Measurements from ENCODE around the gene XBP1.
"Not testable (repeated sequence)": the region's sequence is repeated elsewhere in the genome, so short reads cannot be mapped to it uniquely, and the experiment has no call there.

XBP1 gene

GRCh38 chr22:28817919-28818859, 17.8 kb upstream of the XBP1 start:
- DNase-seq (ENCODE audit: low spot score), result peak; percentile 43

- no peak for DNase-seq (ENCODE audit: low spot score)
Measured at GRCh38 chr22:28817064-28817463, 16.7 kb upstream of the XBP1 start.

GRCh38 chr22:28815729-28816128, 15.4 kb upstream of the XBP1 start:
- DNase-seq (ENCODE audit: low spot score), result no peak

- DNase-seq (ENCODE audit: low spot score), result no peak
Measured at GRCh38 chr22:28815111-28815510, 14.7 kb upstream of the XBP1 start.

- no peak for DNase-seq (ENCODE audit: low spot score)
Measured at GRCh38 chr22:28813772-28814518, 13.6 kb upstream of the XBP1 start.

GRCh38 chr22:28812516-28812915, 12.1 kb upstream of the XBP1 start:
- no peak for DNase-seq (ENCODE audit: low spot score)

GRCh38 chr22:28810821-28811491, 10.6 kb upstream of the XBP1 start:
- no peak for DNase-seq (ENCODE audit: low spot score)

- DNase-seq (ENCODE audit: low spot score), result no peak
Measured at GRCh38 chr22:28808716-28809355, 8.5 kb upstream of the XBP1 start.

- not testable (repeated sequence) for DNase-seq (ENCODE audit: low spot score)
Measured at GRCh38 chr22:28805426-28805825, 5.1 kb upstream of the XBP1 start.

GRCh38 chr22:28802595-28803123, 2.3 kb upstream of the XBP1 start:
- DNase-seq (ENCODE audit: low spot score), result no peak

- DNase-seq (ENCODE audit: low spot score), result no peak
Measured at GRCh38 chr22:28801845-28802594, 1.7 kb upstream of the XBP1 start.

- DNase-seq (ENCODE audit: low spot score), result peak; percentile 86
Measured at GRCh38 chr22:28799606-28800307, 612 bp downstream of the XBP1 start.

GRCh38 chr22:28798810-28799605, 1.4 kb downstream of the XBP1 start:
- DNase-seq (ENCODE audit: low spot score), result no peak

GRCh38 chr22:28795932-28796856, 4.2 kb downstream of the XBP1 start:
- no peak for DNase-seq (ENCODE audit: low spot score)

- DNase-seq (ENCODE audit: low spot score), result no peak
Measured at GRCh38 chr22:28795071-28795693, 5.2 kb downstream of the XBP1 start.

- DNase-seq (ENCODE audit: low spot score), result no peak
Measured at GRCh38 chr22:28793976-28794584, 6.3 kb downstream of the XBP1 start.
